NCI-H524 (cell line): ENCODE data around the gene PSIP1.
"Not testable (repeated sequence)": the region's sequence is repeated elsewhere in the genome, so short reads cannot be mapped to it uniquely, and the experiment has no call there.

Experiments
- DNase-seq, 2 experiments: peaks; one replicate each; lab custom pipeline; 2025; lab: John Stamatoyannopoulos, UW

PSIP1 gene

GRCh38 chr9:15501803-15502202 is 9.0 kb downstream of the PSIP1 start:
- DNase-seq = no peak

GRCh38 chr9:15501179-15501578 is 9.6 kb downstream of the PSIP1 start:
- no peak for DNase-seq

- no peak for DNase-seq
Observed at GRCh38 chr9:15499139-15499538, 11.6 kb downstream of the PSIP1 start.

- DNase-seq = no peak
Observed at GRCh38 chr9:15498246-15498995, 12.3 kb downstream of the PSIP1 start.

GRCh38 chr9:15492485-15493150 is 18.2 kb downstream of the PSIP1 start:
- DNase-seq = no peak

GRCh38 chr9:15491950-15492349 is 18.8 kb downstream of the PSIP1 start:
- no peak for DNase-seq

GRCh38 chr9:15485836-15486666 is 24.7 kb downstream of the PSIP1 start:
- peak in 1 of 2 experiments; percentile 18 for DNase-seq

GRCh38 chr9:15484802-15485201 is 26.0 kb downstream of the PSIP1 start:
- DNase-seq = no peak

- no peak for DNase-seq
Observed at GRCh38 chr9:15482146-15482545, 28.6 kb downstream of the PSIP1 start.

GRCh38 chr9:15480028-15480427 is 30.7 kb downstream of the PSIP1 start:
- no peak for DNase-seq

- no peak for DNase-seq
Observed at GRCh38 chr9:15475923-15476536, 34.7 kb downstream of the PSIP1 start.

- DNase-seq = no peak
Observed at GRCh38 chr9:15469862-15470261, 40.9 kb downstream of the PSIP1 start.

- peak; percentile 6 to 64 for DNase-seq
Observed at GRCh38 chr9:15469406-15469805, 41.4 kb downstream of the PSIP1 start.

- DNase-seq = no peak
Observed at GRCh38 chr9:15468145-15468544, 42.6 kb downstream of the PSIP1 start.

- DNase-seq = no peak
Observed at GRCh38 chr9:15461601-15462000, 49.2 kb downstream of the PSIP1 start.

- DNase-seq = no peak
Observed at GRCh38 chr9:15461056-15461455, 49.7 kb downstream of the PSIP1 start.

- no peak for DNase-seq
Observed at GRCh38 chr9:15453956-15454355, 56.8 kb downstream of the PSIP1 start.

GRCh38 chr9:15444141-15444540 is 66.6 kb downstream of the PSIP1 start:
- no peak for DNase-seq

GRCh38 chr9:15442264-15442663 is 68.5 kb downstream of the PSIP1 start:
- DNase-seq = not testable (repeated sequence)

GRCh38 chr9:15441841-15442240 is 68.9 kb downstream of the PSIP1 start:
- DNase-seq = not testable (repeated sequence)

GRCh38 chr9:15438891-15439290 is 71.9 kb downstream of the PSIP1 start:
- DNase-seq = no peak

- DNase-seq = no peak
Observed at GRCh38 chr9:15433661-15434060, 77.1 kb downstream of the PSIP1 start.
